Measurements from ENCODE around the gene KRT79. TPM values are rescaled to one million over a fixed set of nuclear protein-coding genes. Genes with fewer than 3 reads are reported as not detected.

KRT79 gene
- total RNA-seq, 1 donor from 2014 or later, result not detected

DNA sequence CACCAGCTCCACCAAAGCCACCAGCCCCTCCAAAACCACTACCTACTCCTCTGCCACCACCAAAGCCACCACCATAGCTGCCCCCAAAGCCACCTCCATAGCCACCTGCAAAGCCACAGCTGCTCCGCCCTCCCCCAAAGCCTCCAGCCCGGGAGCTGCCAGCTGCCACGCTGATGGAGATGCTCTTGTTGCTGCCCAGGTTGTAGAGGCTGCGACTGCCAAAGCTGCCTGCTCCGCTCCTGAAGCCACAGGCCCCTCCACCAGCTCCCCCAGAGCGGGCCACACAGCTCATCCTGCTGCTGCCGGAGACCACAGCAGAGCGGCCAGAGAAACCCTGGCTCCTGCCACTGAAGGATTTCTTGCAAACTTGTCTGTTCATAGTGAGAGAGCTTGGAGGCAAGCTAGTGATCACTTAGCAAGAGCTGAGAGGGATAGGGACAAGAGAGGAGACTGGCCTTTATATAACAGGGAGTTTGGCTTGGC, 57.2 kb downstream of the KRT79 start, which contains the start of gene KRT76:
Gene KRT76 (minus strand): TSS at position 433 of the 483 bp plus-strand sequence. CDS start 54 bp downstream, at position 379.
- Mint-ChIP-seq H3K4me3 (ENCODE audit: unreplicated experiment) (no peak within 1 kb of the TSS), H3K27me3 (ENCODE audit: unreplicated experiment) (peaks cover 3% of the 10 kb centered on the region), H3K27ac (ENCODE audit: unreplicated experiment) (no peak within 1 kb of the TSS), H3K9me3 (ENCODE audit: unreplicated experiment) (no peaks in the 10 kb centered on the region), H3K36me3 (ENCODE audit: low read depth, unreplicated experiment) (no peaks in the 10 kb centered on the region), H3K4me1 (ENCODE audit: unreplicated experiment) (no peaks in the 10 kb centered on the region)
- TF ChIP-seq, protein P1, sequence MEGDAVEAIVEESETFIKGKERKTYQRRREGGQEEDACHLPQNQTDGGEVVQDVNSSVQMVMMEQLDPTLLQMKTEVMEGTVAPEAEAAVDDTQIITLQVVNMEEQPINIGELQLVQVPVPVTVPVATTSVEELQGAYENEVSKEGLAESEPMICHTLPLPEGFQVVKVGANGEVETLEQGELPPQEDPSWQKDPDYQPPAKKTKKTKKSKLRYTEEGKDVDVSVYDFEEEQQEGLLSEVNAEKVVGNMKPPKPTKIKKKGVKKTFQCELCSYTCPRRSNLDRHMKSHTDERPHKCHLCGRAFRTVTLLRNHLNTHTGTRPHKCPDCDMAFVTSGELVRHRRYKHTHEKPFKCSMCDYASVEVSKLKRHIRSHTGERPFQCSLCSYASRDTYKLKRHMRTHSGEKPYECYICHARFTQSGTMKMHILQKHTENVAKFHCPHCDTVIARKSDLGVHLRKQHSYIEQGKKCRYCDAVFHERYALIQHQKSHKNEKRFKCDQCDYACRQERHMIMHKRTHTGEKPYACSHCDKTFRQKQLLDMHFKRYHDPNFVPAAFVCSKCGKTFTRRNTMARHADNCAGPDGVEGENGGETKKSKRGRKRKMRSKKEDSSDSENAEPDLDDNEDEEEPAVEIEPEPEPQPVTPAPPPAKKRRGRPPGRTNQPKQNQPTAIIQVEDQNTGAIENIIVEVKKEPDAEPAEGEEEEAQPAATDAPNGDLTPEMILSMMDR (IDR thresholded peaks at IDR 0.05; ENCODE audit: unreplicated experiment), result no peak
- DNase-seq (ENCODE audit: low spot score), result no peak

DNA sequence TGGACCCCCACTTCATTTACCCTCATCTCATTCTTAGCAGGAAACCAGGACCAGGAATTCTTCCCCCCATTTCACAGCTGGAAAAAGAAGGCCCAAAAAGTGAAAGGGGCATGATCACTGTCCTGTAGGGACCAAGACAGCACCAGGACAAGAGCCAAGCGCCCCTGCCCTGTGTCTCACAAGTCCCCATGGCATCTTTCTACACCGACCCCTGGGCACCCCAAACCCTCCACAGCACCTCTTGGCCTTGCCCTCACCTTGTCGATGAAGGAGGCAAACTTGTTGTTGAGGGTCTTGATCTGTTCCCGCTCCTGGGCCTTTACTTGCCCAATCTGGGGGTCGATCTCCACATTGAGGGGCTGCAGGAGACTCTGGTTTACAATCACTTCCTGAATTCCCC, 57.7 kb downstream of the KRT79 start:
- no peak for DNase-seq (ENCODE audit: low spot score)
- Mint-ChIP-seq H3K36me3 (ENCODE audit: low read depth, unreplicated experiment) (no peaks in the 10 kb centered on the region), H3K9me3 (ENCODE audit: unreplicated experiment) (no peaks in the 10 kb centered on the region), H3K27me3 (ENCODE audit: unreplicated experiment) (peaks cover 3% of the 10 kb centered on the region), H3K4me3 (ENCODE audit: unreplicated experiment) (no peak overlapping the region), H3K4me1 (ENCODE audit: unreplicated experiment) (no peaks in the 10 kb centered on the region), H3K27ac (ENCODE audit: unreplicated experiment) (no peak overlapping the region)
- TF ChIP-seq, protein P1 (IDR thresholded peaks at IDR 0.05; ENCODE audit: unreplicated experiment), result no peak

DNA sequence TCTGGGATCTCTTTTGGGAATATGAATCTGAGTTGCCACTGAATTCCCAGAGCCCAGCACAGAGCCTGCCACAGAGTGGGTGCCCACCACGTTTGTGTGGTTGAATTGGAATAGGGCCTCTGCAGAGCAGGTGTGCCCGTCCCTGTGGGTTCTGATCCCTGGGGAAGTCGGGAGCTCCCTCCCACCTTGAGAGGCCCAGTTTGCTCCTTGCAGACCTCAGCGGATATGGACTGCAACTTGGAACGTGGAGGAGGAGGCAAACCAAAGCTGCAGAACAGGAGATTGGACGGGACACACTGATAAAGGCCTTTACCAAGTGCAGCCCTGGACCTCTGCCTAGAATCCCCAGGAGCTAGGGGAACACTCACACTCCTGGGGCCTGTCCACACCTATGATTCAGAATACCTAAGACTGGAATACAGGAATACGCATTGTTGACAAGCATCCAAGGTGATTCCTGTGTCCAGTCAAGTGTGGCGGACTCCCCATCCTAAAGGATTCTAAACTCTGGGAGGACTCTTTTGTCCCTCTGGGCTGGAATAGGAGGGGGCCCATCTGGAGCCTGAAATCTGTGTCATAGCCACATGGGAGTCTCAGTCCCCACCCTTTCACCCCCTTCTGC, 59.4 kb downstream of the KRT79 start:
- no peaks in the 10 kb centered on the region for H3K9me3 Mint-ChIP-seq (ENCODE audit: unreplicated experiment)
- H3K4me3 Mint-ChIP-seq (ENCODE audit: unreplicated experiment), result no peak overlapping the region
- DNase-seq (ENCODE audit: low spot score), result no peak
- H3K36me3 Mint-ChIP-seq (ENCODE audit: low read depth, unreplicated experiment), result no peaks in the 10 kb centered on the region
- TF ChIP-seq, protein P1 (IDR thresholded peaks at IDR 0.05; ENCODE audit: unreplicated experiment), result no peak
- H3K27ac Mint-ChIP-seq (ENCODE audit: unreplicated experiment), result no peak overlapping the region
- no peaks in the 10 kb centered on the region for H3K4me1 Mint-ChIP-seq (ENCODE audit: unreplicated experiment)
- no peaks in the 10 kb centered on the region for H3K27me3 Mint-ChIP-seq (ENCODE audit: unreplicated experiment)

DNA sequence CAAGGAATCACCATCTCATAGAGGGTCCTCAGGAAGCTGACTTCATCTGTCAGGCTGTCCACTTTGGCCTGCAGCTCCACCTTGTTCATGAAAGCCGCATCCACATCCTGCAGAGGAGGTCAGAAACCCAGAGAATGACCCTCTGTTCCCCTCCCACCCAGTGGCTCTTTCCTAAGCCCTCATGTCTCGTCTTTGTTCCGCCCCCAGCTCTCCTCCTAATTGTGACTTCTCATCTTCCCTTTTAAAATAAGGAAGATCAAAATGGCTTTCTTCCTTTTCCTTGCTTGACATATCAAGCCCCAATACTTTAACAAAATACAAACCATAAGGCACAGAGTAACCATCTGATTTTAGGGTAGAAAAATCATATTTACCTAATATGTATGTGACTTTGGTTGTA, 61.3 kb downstream of the KRT79 start:
- H3K27me3 Mint-ChIP-seq (ENCODE audit: unreplicated experiment), result no peaks in the 10 kb centered on the region
- H3K9me3 Mint-ChIP-seq (ENCODE audit: unreplicated experiment), result no peaks in the 10 kb centered on the region
- no peaks in the 10 kb centered on the region for H3K4me1 Mint-ChIP-seq (ENCODE audit: unreplicated experiment)
- no peak overlapping the region for H3K4me3 Mint-ChIP-seq (ENCODE audit: unreplicated experiment)
- H3K36me3 Mint-ChIP-seq (ENCODE audit: low read depth, unreplicated experiment), result no peaks in the 10 kb centered on the region
- no peak for DNase-seq (ENCODE audit: low spot score)
- no peak overlapping the region for H3K27ac Mint-ChIP-seq (ENCODE audit: unreplicated experiment)
- TF ChIP-seq, protein P1 (IDR thresholded peaks at IDR 0.05; ENCODE audit: unreplicated experiment), result no peak

DNA sequence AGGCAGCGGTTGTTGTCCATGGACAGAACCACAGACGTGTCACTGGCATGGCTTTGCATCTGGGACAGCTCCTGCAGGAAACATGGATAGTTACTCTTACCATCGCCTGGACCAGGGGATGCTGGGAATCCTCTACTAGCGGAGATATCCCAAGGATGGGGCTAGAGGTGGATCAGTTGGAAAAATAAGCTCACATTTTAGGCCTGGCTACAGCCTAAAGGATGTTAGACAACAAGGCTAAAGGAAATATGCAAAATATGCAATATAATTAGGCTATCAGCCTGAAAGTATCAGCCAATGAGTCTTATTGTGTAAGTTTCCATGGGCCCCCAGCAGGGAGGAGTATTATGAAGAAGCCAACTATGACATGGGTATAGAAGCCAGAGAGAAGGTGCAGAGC, 61.9 kb downstream of the KRT79 start:
- no peak for DNase-seq (ENCODE audit: low spot score)
- TF ChIP-seq, protein P1 (IDR thresholded peaks at IDR 0.05; ENCODE audit: unreplicated experiment), result no peak
- Mint-ChIP-seq H3K36me3 (ENCODE audit: low read depth, unreplicated experiment) (no peaks in the 10 kb centered on the region), H3K9me3 (ENCODE audit: unreplicated experiment) (no peaks in the 10 kb centered on the region), H3K4me3 (ENCODE audit: unreplicated experiment) (no peak overlapping the region), H3K27ac (ENCODE audit: unreplicated experiment) (no peak overlapping the region), H3K4me1 (ENCODE audit: unreplicated experiment) (no peaks in the 10 kb centered on the region), H3K27me3 (ENCODE audit: unreplicated experiment) (no peaks in the 10 kb centered on the region)

Measured in endothelial cell (in vitro differentiated cells).